Measurements from ENCODE around the gene AMER1. TPM values are rescaled to one million over a fixed set of nuclear protein-coding genes. Genes with fewer than 3 reads are reported as not detected.

Gene AMER1
- total RNA-seq, 1 donor from 2014 or later, result 3.7 TPM

DNA sequence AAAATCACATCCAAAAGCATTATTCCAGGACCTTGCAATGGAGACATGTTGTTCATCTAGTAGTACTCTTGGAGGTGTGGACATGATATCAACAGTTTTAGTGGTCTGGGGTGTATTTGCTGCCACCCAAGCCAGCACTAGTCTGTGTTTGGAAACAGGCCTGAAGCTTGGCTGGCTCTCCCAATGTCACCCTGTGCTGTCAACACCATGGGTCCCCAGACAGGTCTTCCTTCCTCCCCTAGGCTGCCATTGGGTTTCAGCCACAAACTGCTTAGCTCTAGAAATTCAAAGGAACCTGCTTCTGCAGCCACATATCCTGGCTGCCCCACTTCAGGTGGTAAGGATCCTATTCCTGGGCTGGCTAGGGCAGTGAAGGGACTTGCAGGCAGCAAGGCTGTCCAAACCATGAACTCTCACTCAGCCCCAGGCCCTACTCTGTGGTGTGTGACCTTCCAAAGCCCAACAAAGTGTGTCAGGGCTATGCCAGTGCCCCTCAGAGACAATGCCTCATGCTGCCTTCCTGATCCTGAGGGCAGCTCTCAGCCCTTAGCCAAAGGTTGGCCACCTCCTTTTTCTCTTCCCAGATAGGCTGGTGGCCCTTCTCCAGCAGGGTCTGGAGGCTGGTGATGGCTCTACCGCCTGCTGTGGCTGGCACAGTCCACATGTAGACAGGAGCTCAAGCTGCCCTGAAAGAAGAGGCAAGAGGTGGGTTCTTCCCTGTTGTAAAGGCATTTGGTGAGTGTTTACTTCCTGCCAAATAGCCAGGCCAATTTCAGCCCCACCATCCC lies 18.3 kb downstream of the AMER1 start:
- intact Hi-C loops (cut with micrococcal nuclease), result no loop called here

DNA sequence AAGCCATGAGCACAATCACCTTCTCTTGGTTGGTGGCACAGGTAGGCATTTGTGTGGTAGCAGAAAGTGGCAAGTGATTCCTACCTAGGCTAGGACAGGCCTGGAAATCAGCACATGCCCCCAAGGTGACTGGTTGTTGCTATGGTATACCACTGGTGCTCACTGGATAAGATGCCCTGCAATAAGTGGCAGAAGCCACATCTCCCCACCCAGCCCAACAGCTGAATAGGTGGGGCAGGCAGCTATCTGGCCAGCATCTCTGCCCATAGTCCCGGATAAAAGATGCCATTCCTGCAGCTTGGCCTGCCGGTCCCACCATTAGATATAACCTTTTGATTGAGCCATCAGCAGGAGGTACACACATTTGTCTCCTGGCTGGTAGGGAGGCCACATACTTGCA lies 21.1 kb downstream of the AMER1 start:
- intact Hi-C loops (cut with micrococcal nuclease), result no loop called here

DNA sequence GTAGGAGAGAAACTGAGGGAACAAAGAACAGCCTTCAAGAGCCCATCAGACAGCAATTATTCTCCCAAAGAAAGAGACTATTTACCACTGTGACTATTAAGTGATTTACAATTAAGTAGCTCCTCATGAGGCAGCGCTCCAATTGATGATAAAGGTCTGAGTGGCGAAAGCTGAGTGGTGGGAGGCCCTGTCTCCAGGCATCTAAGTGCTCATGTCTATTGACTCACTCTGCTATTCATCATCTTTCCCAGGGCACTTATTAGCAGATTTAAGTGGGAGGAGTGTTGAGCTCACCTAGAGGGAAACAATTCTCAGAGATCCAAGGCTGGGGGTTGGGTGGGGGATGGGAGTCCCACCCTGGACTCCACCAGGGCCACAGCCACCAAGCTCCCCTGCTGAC lies 23.3 kb downstream of the AMER1 start:
- intact Hi-C loops (cut with micrococcal nuclease), result no loop called here

DNA sequence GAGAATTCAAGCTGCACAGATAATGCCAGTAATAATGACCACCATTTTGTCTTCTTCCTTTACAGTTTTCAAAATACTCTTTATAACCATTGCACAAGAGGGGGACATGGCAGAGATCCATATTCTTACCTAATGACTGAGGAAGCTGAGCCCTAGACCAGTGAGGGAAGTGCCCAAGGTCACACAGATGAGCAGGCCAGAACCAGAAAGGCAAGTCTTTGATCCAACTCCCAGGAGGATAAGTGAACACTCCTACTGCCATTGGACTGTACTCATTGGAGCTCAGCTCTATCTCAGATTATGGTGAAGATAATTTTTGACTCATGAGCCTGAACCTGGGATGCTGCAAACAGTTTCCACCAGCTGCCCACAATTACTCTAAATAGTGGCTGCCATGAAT lies 28.6 kb downstream of the AMER1 start:
- intact Hi-C loops (cut with micrococcal nuclease), result no loop called here

DNA sequence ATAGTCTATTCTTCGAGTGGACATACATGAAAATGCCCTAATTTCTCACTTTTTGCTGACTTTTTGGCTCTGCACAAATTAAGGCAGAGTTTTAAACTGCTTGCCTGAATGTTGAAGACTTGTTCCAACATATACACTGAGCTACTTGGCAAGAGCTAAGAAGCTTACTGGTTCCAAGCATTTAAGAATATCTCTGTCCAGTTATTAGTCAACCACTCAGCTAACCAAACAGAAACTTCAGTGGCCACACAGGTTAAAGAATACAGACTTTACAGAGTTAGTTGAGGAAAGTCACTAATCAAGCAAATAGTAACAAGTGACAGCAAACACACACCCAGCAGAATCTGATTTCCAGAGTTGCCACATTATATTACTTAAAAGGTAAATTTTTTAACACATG lies 35.5 kb downstream of the AMER1 start:
- intact Hi-C loops (cut with micrococcal nuclease), result no loop called here

DNA sequence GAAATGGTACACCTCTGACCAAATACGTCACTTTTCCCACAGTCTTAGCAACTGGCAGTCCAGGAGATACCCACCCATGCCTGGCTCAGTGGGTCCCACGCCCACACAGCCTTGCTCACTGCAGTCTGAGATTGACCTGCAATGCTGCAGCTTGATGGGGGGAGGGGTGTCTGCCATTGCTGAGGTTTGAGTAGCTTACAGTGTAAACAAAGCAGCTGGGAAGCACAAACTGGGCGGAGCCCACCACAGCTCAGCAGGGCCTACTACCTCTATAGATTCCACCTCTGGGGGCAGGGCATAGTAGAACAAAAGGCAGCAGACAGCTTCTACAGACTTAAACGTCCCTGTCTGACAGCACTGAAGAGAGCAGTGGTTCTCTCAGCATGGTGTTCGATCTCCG lies 52.7 kb downstream of the AMER1 start:
- intact Hi-C loops (cut with micrococcal nuclease), result no loop called here

DNA sequence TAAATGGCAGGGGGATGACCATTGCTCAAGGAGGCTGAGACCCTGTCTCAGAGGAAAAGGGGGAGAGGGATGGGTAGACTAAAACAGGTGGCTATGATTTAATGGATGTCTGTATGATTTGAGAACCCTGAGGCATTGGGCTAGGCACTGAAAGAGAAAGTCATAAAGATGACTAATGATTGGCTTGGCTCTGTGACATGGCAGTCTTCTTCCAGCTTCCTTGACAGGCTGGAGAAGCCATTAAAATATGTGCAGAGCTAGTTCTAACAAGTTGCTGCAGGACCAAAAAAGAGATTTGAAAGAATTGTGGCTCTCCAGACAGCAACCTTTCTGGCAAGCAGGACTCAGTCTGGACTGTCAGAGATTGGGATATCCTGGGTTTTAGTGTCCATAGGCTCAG lies 53.6 kb downstream of the AMER1 start:
- intact Hi-C loops (cut with micrococcal nuclease), result no loop called here

DNA sequence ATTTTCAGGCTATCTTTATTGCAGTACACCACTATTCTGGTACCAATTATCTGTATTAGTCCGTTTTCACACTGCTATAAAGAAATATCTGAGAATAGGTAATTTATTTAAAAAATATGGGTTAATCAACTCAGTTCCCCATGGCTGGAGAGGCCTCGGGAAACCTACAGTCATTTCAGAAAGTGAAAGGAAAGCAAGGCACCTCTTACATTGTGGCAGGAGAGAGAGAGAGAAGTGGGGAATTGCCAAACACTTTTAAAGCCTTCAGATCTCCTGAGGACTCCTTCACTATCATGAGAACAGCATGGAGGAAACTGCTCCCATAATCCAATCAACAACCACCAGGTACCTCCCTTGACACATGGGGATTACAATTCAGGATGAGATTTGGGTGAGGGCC lies 54.7 kb downstream of the AMER1 start:
- intact Hi-C loops (cut with micrococcal nuclease), result no loop called here

Other genes with a start within 250 kb of the AMER1 start
- not detected in 2 replicates for gene ASB12, start 24.9 kb upstream of the AMER1 start, total RNA-seq
- 4.4 and 4.9 TPM in 2 replicates for gene MTMR8, start 189.7 kb upstream of the AMER1 start, total RNA-seq

Data from T-helper 2 cell treated with Interferon-gamma antibody and Interleukin-4, amounts not matched to agents 100 ng/mL and 5 ng/mL, for 36 hours (primary cell).